ENCODE measurements around the gene MDM4. TPM values are rescaled to one million over a fixed set of nuclear protein-coding genes. Genes with fewer than 3 reads are reported as not detected.

The MDM4 gene
- total RNA-seq, 1 experiment from 2014 or later, result 42.1 TPM

DNA sequence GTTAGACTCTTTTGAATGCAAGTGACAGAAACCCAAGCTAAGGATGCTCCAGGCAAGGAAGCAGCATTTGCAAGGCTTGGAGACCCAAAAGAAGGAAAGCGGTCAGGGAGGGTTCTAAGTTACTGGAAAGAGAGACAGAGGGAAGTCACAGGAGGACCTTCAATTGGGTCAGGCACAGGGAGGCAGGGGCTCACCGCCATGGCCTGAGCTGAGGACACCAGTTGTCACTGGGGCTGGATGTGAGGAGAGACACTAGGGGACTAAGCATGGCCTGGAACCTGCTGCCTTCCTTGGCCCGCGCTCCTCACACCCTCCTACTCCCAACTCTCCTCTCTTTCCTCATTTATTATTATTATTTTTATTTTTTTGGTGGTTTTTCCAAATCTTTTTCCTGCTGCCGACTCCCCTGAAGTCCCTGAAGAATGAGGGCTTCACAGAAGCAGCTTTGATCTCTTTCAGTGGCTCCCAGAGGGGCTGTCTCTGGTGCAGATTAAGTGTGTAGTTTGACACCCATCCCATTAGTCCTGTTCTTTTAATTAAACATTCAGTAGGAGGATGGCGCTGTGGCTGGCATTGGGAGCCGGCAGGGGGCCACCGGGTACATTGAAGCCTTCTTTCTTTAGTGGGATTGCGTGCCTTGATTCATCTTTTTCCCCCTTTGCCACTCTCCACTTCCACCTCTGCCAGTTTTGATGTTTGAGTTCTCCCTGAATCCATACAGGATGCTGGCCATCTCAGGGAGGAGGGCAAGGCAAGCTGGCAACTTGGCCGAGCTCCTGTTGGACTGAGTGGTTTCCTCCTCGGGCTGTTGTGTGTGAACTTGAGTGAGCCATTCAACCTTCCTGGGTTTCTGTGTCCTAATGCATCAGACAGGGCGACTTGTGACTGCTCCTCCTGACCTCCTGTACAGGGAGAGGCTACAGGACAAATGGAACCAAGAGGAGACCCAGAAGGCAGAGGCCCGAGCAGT is 59.3 kb downstream of the MDM4 start:
- ATAC-seq (no peak), DNase-seq (ENCODE audit: low read depth, low spot score) (no peak)
- in situ Hi-C loops (cut with HindIII; ENCODE audit: low pct_unique_long_range_greater_than_20kb, low sequenced_read_pairs) (no loop called here), intact Hi-C loops (cut with micrococcal nuclease; ENCODE audit: unreplicated experiment) (no loop called here)
- H3K4me3 ChIP-seq (ENCODE audit: low read depth in 2 of 2, low read length in 2 of 2), result no peak overlapping the region
- no peaks in the 10 kb centered on the region for H3K27me3 ChIP-seq (ENCODE audit: control insufficient read depth, insufficient read depth, low read length)
- no peaks in the 10 kb centered on the region for H3K4me1 ChIP-seq (ENCODE audit: control insufficient read depth, insufficient read depth, low read length)
- TF ChIP-seq TCF7L2 (IDR thresholded peaks at IDR 0.05; ENCODE audit: low read depth, low read length), result no peak
- TF ChIP-seq SIN3A (IDR thresholded peaks at IDR 0.05; ENCODE audit: borderline replicate concordance, insufficient read depth, low read depth, low read length), result no peak
- TF ChIP-seq, protein P1, sequence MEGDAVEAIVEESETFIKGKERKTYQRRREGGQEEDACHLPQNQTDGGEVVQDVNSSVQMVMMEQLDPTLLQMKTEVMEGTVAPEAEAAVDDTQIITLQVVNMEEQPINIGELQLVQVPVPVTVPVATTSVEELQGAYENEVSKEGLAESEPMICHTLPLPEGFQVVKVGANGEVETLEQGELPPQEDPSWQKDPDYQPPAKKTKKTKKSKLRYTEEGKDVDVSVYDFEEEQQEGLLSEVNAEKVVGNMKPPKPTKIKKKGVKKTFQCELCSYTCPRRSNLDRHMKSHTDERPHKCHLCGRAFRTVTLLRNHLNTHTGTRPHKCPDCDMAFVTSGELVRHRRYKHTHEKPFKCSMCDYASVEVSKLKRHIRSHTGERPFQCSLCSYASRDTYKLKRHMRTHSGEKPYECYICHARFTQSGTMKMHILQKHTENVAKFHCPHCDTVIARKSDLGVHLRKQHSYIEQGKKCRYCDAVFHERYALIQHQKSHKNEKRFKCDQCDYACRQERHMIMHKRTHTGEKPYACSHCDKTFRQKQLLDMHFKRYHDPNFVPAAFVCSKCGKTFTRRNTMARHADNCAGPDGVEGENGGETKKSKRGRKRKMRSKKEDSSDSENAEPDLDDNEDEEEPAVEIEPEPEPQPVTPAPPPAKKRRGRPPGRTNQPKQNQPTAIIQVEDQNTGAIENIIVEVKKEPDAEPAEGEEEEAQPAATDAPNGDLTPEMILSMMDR (IDR thresholded peaks at IDR 0.05), result no peak
- TF ChIP-seq, protein P2, sequence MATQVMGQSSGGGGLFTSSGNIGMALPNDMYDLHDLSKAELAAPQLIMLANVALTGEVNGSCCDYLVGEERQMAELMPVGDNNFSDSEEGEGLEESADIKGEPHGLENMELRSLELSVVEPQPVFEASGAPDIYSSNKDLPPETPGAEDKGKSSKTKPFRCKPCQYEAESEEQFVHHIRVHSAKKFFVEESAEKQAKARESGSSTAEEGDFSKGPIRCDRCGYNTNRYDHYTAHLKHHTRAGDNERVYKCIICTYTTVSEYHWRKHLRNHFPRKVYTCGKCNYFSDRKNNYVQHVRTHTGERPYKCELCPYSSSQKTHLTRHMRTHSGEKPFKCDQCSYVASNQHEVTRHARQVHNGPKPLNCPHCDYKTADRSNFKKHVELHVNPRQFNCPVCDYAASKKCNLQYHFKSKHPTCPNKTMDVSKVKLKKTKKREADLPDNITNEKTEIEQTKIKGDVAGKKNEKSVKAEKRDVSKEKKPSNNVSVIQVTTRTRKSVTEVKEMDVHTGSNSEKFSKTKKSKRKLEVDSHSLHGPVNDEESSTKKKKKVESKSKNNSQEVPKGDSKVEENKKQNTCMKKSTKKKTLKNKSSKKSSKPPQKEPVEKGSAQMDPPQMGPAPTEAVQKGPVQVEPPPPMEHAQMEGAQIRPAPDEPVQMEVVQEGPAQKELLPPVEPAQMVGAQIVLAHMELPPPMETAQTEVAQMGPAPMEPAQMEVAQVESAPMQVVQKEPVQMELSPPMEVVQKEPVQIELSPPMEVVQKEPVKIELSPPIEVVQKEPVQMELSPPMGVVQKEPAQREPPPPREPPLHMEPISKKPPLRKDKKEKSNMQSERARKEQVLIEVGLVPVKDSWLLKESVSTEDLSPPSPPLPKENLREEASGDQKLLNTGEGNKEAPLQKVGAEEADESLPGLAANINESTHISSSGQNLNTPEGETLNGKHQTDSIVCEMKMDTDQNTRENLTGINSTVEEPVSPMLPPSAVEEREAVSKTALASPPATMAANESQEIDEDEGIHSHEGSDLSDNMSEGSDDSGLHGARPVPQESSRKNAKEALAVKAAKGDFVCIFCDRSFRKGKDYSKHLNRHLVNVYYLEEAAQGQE (IDR thresholded peaks at IDR 0.05; ENCODE audit: insufficient read depth in 1 of 2, low read depth in 2 of 2, low read length in 1 of 2), result no peak
- TF ChIP-seq POLR2AphosphoS5 (IDR thresholded peaks at IDR 0.05; ENCODE audit: low read depth, low read length), result no peak
- H3K27ac ChIP-seq (ENCODE audit: low read length), result no peak overlapping the region
- no peaks in the 10 kb centered on the region for H3K9me3 ChIP-seq (ENCODE audit: control insufficient read depth, insufficient read depth, low read depth, low read length)
- no peaks in the 10 kb centered on the region for H3K36me3 ChIP-seq (ENCODE audit: control insufficient read depth, insufficient read depth, low read length)
- no TSS peak for BruUV-seq (replicated peaks)
- ChIA-PET POLR2A (no interaction called here), CTCF (interaction anchor here (1.3 kb wide), 1 partner anchor 10 kb away, joined by 3 read pairs; no protein-coding TSS in a partner anchor)

DNA sequence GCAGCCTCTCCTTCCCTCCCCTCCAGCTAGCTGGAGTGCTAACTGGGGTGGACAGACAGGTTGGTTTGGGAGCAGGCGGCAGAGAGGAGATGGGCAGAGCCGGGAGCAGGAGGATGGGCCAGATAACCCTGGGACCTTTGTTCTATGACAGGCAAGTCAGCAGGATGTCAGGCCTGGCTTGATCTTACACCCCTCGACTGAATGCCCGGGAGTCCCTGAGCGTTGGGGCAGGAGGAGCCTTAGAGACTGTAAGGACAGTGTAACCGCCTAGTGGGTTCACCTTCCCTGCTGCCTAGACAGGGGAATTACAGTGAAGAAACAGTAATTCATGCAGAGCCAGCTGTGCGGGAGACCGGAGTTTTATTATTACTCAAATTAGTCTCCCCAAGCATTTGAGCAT is 60.2 kb downstream of the MDM4 start:
- Histone ChIP-seq H3K27me3 (ENCODE audit: control insufficient read depth, insufficient read depth, low read length) (no peaks in the 10 kb centered on the region), H3K4me1 (ENCODE audit: control insufficient read depth, insufficient read depth, low read length) (no peaks in the 10 kb centered on the region), H3K9me3 (ENCODE audit: control insufficient read depth, insufficient read depth, low read depth, low read length) (no peaks in the 10 kb centered on the region), H3K36me3 (ENCODE audit: control insufficient read depth, insufficient read depth, low read length) (no peaks in the 10 kb centered on the region), H3K4me3 (ENCODE audit: low read depth in 2 of 2, low read length in 2 of 2) (no peak overlapping the region), H3K27ac (ENCODE audit: low read length) (no peak overlapping the region)
- DNase-seq (ENCODE audit: low read depth, low spot score), result no peak
- intact Hi-C loops (cut with micrococcal nuclease; ENCODE audit: unreplicated experiment), result no loop called here
- no TSS peak for BruUV-seq (replicated peaks)
- ATAC-seq, result no peak; the same call in 1 of the 2 replicates
- CTCF ChIA-PET, result no interaction called here
- in situ Hi-C loops (cut with HindIII; ENCODE audit: low pct_unique_long_range_greater_than_20kb, low sequenced_read_pairs), result no loop called here
- TF ChIP-seq TCF7L2 (IDR thresholded peaks at IDR 0.05; ENCODE audit: low read depth, low read length) (no peak), POLR2AphosphoS5 (IDR thresholded peaks at IDR 0.05; ENCODE audit: low read depth, low read length) (no peak), SIN3A (IDR thresholded peaks at IDR 0.05; ENCODE audit: borderline replicate concordance, insufficient read depth, low read depth, low read length) (no peak)
- TF ChIP-seq, protein P2 (IDR thresholded peaks at IDR 0.05; ENCODE audit: insufficient read depth in 1 of 2, low read depth in 2 of 2, low read length in 1 of 2), result no peak
- TF ChIP-seq, protein P1 (IDR thresholded peaks at IDR 0.05), result no peak
- POLR2A ChIA-PET, result no interaction called here
